NB4 (cell line): ENCODE measurements around the gene STYX.
A peak's percentile ranks its signal among the peaks of the same experiment; 100 is the strongest.
"Not testable (repeated sequence)": the region's sequence is repeated elsewhere in the genome, so short reads cannot be mapped to it uniquely, and the experiment has no call there.

Source experiments
- DNase-seq: peaks from one replicate; pipeline ENCODE4 v3.0.0; 2010; ENCODE audit warnings: low read depth
- H3K4me3 ChIP-seq: one replicate; pipeline ENCODE4 v1.5.1; 2011; ENCODE audit warnings: mild to moderate bottlenecking, low read depth, low read length, moderate library complexity
- MYC ChIP-seq: IDR thresholded peaks from 2 replicates; pipeline ENCODE4 v1.6.1; 2011; ENCODE audit warnings: low read depth, low read length
- POLR2A ChIP-seq: IDR thresholded peaks from 2 replicates; pipeline ENCODE4 v1.6.1; 2011; ENCODE audit warnings: mild to moderate bottlenecking; ENCODE audit not compliant: insufficient read length; ENCODE audit errors: extremely low read depth
- TF ChIP-seq, protein P1 (sequence below): IDR thresholded peaks from one replicate; pipeline ENCODE4 v1.5.1; 2012; ENCODE audit warnings: low read depth, low read length
- TF ChIP-seq, protein P2 (sequence below): IDR thresholded peaks from 2 replicates; pipeline ENCODE4 v1.6.1; 2011; ENCODE audit warnings: low read depth, low read length

STYX gene

DNA sequence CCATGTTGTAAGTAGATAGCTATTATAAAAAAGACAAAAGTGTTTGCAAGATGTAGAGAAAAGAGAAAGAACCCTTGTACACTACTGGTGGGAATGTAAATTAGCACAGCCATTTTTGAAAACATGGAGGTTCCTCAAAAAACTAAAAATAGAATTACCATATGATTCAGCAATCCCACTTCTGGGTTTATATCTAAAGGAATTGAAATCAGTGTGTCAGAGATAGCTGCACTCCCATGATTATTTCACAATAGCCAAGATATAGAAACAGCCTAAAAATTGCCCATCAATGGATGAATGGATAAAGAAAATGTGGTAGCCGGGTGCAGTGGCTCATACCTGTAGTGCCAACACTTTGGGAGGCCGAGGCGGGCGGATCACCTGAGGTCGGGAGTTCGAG is 13.8 kb upstream of the STYX start:
- TF ChIP-seq POLR2A (no peak), MYC (no peak)
- TF ChIP-seq, protein P1, sequence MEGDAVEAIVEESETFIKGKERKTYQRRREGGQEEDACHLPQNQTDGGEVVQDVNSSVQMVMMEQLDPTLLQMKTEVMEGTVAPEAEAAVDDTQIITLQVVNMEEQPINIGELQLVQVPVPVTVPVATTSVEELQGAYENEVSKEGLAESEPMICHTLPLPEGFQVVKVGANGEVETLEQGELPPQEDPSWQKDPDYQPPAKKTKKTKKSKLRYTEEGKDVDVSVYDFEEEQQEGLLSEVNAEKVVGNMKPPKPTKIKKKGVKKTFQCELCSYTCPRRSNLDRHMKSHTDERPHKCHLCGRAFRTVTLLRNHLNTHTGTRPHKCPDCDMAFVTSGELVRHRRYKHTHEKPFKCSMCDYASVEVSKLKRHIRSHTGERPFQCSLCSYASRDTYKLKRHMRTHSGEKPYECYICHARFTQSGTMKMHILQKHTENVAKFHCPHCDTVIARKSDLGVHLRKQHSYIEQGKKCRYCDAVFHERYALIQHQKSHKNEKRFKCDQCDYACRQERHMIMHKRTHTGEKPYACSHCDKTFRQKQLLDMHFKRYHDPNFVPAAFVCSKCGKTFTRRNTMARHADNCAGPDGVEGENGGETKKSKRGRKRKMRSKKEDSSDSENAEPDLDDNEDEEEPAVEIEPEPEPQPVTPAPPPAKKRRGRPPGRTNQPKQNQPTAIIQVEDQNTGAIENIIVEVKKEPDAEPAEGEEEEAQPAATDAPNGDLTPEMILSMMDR: no peak
- TF ChIP-seq, protein P2, sequence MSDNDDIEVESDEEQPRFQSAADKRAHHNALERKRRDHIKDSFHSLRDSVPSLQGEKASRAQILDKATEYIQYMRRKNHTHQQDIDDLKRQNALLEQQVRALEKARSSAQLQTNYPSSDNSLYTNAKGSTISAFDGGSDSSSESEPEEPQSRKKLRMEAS: no peak
- H3K4me3 ChIP-seq: no peak overlapping the region
- no peak for DNase-seq

DNA sequence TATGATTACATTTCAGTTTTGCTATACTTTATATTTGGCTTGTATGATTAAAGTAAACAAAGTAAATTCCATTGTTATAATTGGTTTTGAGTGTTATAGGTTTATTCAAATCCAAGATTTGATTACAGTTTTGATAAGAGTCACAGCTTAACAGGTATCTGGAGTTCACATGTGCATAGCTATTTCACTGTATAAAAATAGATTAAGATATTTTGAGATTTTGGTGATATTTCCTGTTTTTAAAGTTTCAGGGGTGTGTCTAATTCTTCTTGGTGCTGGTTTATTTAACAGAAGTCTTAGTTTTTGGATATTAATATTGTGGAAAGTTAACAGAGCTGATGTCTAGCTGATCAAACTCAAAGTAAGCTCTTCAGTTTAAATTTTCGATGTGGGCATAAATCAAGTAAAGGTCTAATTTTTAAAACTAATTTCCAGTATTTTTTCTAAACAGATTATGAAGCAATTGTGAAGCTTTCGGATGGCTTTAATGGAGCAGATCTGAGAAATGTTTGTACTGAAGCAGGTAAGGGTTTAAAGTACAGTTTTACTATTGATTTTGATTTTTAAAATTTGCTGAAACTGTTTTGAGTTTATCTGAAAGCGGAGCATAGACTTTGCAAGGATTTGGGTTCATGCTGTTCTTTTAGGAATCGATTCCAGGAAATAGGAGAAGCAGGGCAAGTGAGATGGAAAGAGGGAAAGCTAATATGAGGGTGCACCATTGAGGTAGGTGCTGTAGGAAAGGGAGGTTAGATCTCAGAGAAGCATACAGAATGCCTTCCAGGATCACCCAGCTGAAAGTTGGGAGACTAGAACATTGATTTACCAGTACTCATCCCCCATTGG is 6.2 kb upstream of the STYX start:
- TF ChIP-seq, protein P1: no peak
- TF ChIP-seq MYC: no peak
- TF ChIP-seq, protein P2: no peak
- TF ChIP-seq POLR2A: no peak
- no peak for DNase-seq
- no peak overlapping the region for H3K4me3 ChIP-seq

DNA sequence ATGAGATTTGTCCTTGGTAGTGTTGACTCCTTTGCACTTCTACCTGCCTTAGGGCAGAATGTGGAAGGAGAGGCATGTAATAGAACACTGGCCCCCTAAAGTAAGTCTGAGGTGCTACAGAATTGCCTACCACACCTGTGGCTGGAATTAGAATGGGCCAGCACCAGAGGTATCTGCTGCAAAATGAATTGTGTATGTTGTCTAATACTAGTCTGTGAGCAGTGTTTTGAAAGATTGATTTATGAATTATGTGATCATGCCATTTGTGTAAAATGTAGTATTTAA is 5.7 kb upstream of the STYX start:
- DNase-seq: no peak
- H3K4me3 ChIP-seq: no peak overlapping the region
- TF ChIP-seq, protein P2: no peak
- TF ChIP-seq POLR2A (no peak), MYC (no peak)
- TF ChIP-seq, protein P1: no peak

DNA sequence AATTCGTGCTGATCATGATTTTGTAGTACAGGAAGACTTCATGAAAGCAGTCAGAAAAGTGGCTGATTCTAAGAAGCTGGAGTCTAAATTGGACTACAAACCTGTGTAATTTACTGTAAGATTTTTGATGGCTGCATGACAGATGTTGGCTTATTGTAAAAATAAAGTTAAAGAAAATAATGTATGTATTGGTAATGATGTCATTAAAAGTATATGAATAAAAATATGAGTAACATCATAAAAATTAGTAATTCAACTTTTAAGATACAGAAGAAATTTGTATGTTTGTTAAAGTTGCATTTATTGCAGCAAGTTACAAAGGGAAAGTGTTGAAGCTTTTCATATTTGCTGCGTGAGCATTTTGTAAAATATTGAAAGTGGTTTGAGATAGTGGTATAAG is 2.5 kb upstream of the STYX start:
- not testable (repeated sequence) for DNase-seq, H3K4me3 ChIP-seq

DNA sequence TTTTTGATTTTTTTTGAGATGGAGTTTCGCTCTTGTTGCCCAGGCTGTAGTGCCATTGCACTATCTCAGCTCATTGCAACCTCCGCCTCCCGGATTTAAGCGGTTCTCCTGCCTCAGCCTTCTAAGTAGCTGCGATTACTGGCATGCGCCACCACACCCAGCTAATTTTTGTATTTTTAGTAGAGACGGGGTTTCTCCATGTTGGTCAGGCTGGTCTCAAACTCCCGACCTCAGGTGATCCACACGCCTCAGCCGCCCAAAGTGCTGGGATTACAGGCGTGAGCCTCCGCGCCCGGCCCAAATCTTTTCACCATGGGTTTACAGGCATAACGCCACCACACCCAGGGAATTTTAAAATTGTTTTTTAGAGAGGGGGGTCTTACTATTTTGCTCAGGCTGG is 931 bp upstream of the STYX start:
- DNase-seq: not testable (repeated sequence)
- H3K4me3 ChIP-seq: peak overlapping the region; percentile 18

DNA sequence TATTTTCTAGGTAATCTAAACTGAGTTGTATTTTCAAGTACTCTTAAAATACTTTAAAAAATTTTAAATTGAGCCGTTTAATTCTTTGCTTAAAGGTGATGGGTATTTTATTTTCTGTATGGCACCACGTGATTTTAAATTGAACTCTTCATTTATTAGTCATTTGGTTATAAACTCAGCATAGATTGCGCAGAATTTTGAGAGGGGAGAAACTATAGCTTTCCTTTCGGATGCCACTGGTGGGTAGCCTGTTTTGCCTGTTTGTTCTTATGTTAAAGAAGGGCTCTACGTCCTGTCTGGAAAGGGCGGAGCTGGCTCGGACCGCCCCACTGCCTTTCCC is 411 bp upstream of the STYX start:
- TF ChIP-seq MYC: no peak; the same call in 1 of the 2 replicates
- TF ChIP-seq, protein P2: no peak
- TF ChIP-seq, protein P1: no peak
- TF ChIP-seq POLR2A: no peak
- H3K4me3 ChIP-seq: peak overlapping the region; percentile 18
- DNase-seq: no peak

DNA sequence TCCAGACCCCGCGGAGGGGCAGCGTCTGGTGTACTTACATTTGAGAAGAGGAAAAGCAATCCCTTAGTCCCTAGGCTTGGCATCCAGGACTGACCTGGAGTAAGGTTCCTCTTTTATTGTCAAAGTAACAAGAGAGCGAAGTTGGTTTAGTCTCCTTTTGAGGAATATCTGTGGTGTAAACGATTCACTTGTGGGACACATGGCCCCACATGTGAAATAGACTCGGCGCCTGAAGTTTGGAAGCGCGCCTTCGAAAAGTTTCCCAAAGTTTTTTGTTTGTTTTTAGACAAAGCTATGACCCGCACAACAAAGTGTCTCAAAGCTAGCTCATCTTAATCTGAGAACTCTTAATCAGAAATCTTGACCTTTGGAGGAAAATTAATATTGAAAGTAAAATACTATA is 744 bp downstream of the STYX start:
- no peak for DNase-seq
- no peak for TF ChIP-seq POLR2A
- TF ChIP-seq, protein P1: no peak
- TF ChIP-seq, protein P2: no peak
- no peak for TF ChIP-seq MYC
- H3K4me3 ChIP-seq: peak overlapping the region; percentile 83
